GM19372 (cell line): Measurements from ENCODE around the gene SPOCK1.

Source experiments
- ATAC-seq: cut with Tn5 transposase; IDR thresholded peaks from one replicate; pipeline ENCODE4 v1.9.1; 2021; ENCODE audit warnings: mild to moderate bottlenecking, low read depth, moderate library complexity; ENCODE audit not compliant: unreplicated experiment

Gene SPOCK1

GRCh38 chr5:137308311-137308710, 190.8 kb downstream of the SPOCK1 start:
- no peak for ATAC-seq

- ATAC-seq: no peak
Observed at GRCh38 chr5:137306903-137307302, 192.2 kb downstream of the SPOCK1 start.

- ATAC-seq: no peak
Observed at GRCh38 chr5:137305971-137306602, 193.0 kb downstream of the SPOCK1 start.

- no peak for ATAC-seq
Observed at GRCh38 chr5:137304226-137304874, 194.8 kb downstream of the SPOCK1 start.

- ATAC-seq: no peak
Observed at GRCh38 chr5:137303509-137303908, 195.6 kb downstream of the SPOCK1 start.

GRCh38 chr5:137300411-137301240, 198.5 kb downstream of the SPOCK1 start:
- no peak for ATAC-seq

- no peak for ATAC-seq
Observed at GRCh38 chr5:137296213-137296781, 202.8 kb downstream of the SPOCK1 start.

GRCh38 chr5:137294604-137295003, 204.5 kb downstream of the SPOCK1 start:
- no peak for ATAC-seq

GRCh38 chr5:137292461-137293027, 206.6 kb downstream of the SPOCK1 start:
- ATAC-seq: no peak

GRCh38 chr5:137291436-137291835, 207.7 kb downstream of the SPOCK1 start:
- no peak for ATAC-seq

- no peak for ATAC-seq
Observed at GRCh38 chr5:137291031-137291430, 208.1 kb downstream of the SPOCK1 start.

- ATAC-seq: no peak
Observed at GRCh38 chr5:137290373-137290772, 208.8 kb downstream of the SPOCK1 start.

GRCh38 chr5:137289856-137290255, 209.3 kb downstream of the SPOCK1 start:
- no peak for ATAC-seq

- ATAC-seq: no peak
Observed at GRCh38 chr5:137287569-137287968, 211.6 kb downstream of the SPOCK1 start.

- no peak for ATAC-seq
Observed at GRCh38 chr5:137286025-137286610, 213.0 kb downstream of the SPOCK1 start.

GRCh38 chr5:137283801-137284200, 215.3 kb downstream of the SPOCK1 start:
- ATAC-seq: no peak

- no peak for ATAC-seq
Observed at GRCh38 chr5:137282216-137282615, 216.9 kb downstream of the SPOCK1 start.

GRCh38 chr5:137281201-137281600, 217.9 kb downstream of the SPOCK1 start:
- no peak for ATAC-seq

- ATAC-seq: no peak
Observed at GRCh38 chr5:137280656-137281055, 218.5 kb downstream of the SPOCK1 start.

- no peak for ATAC-seq
Observed at GRCh38 chr5:137279521-137280231, 219.4 kb downstream of the SPOCK1 start.
